Glutamatergic neuron (in vitro differentiated cells): ENCODE measurements around the gene ABL2. TPM values are rescaled to one million over a fixed set of nuclear protein-coding genes. Genes with fewer than 3 reads are reported as not detected.

Experiments
- DNase-seq: peaks from one replicate; pipeline ENCODE4 v3.0.0; 2022
- H3K27ac Mint-ChIP-seq: one replicate; pipeline ENCODE4 v1.8.0; 2020; ENCODE audit warnings: mild to moderate bottlenecking, mixed read lengths, inconsistent platforms; ENCODE audit not compliant: unreplicated experiment
- H3K27me3 Mint-ChIP-seq: one replicate; pipeline ENCODE4 v1.8.0; 2020; ENCODE audit warnings: mild to moderate bottlenecking, moderate library complexity, mixed read lengths, inconsistent platforms; ENCODE audit not compliant: unreplicated experiment
- H3K36me3 Mint-ChIP-seq: one replicate; pipeline ENCODE4 v1.8.0; 2020; ENCODE audit warnings: mild to moderate bottlenecking, mixed read lengths, inconsistent platforms; ENCODE audit not compliant: unreplicated experiment
- H3K4me1 Mint-ChIP-seq: one replicate; pipeline ENCODE4 v1.8.0; 2020; ENCODE audit warnings: mild to moderate bottlenecking, low read depth, mixed read lengths, inconsistent platforms; ENCODE audit not compliant: unreplicated experiment
- H3K4me3 Mint-ChIP-seq: one replicate; pipeline ENCODE4 v1.8.0; 2020; ENCODE audit warnings: mild to moderate bottlenecking, mixed read lengths, inconsistent platforms; ENCODE audit not compliant: unreplicated experiment
- H3K9me3 Mint-ChIP-seq: one replicate; pipeline ENCODE4 v1.8.0; 2020; ENCODE audit warnings: mild to moderate bottlenecking, moderate library complexity, mixed read lengths, inconsistent platforms; ENCODE audit not compliant: unreplicated experiment
- total RNA-seq: library from RNA; stranded (reverse); fragmentation: NEBNext Ultra II Directional; extraction: Animal tissue kit (Norgen Biotek cat#: 25700); gene quantifications from one replicate; pipeline ENCODE4 v1.2.1, GENCODE V29; 2021; ENCODE audit not compliant: unreplicated experiment
- TF ChIP-seq, protein P1 (sequence below): fragments of 200-600 bp; sonication (generic); IDR thresholded peaks from one replicate; pipeline ENCODE4 v1.5.0; 2021; ENCODE audit not compliant: partially characterized antibody, unreplicated experiment

The ABL2 gene
- total RNA-seq, 1 donor from 2014 or later = 24.7 TPM

DNA sequence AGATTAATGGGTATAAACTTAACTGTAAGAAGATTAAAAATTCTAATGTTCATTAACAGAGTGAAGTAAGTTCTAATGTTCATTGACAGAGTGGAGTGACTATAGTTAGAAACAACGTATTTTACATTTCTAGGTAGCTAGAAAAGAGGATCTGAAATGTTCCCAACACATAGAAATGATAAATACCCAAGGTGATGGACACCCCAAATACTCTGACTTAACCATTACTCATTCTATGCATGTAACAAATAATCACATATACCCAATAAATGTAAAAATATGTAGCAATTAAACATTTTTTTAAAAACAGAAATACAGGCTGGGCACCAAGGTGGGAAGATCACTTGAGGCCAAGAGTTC, 62.1 kb downstream of the ABL2 start:
- H3K36me3 Mint-ChIP-seq = no peaks in the 10 kb centered on the region
- TF ChIP-seq, protein P1, sequence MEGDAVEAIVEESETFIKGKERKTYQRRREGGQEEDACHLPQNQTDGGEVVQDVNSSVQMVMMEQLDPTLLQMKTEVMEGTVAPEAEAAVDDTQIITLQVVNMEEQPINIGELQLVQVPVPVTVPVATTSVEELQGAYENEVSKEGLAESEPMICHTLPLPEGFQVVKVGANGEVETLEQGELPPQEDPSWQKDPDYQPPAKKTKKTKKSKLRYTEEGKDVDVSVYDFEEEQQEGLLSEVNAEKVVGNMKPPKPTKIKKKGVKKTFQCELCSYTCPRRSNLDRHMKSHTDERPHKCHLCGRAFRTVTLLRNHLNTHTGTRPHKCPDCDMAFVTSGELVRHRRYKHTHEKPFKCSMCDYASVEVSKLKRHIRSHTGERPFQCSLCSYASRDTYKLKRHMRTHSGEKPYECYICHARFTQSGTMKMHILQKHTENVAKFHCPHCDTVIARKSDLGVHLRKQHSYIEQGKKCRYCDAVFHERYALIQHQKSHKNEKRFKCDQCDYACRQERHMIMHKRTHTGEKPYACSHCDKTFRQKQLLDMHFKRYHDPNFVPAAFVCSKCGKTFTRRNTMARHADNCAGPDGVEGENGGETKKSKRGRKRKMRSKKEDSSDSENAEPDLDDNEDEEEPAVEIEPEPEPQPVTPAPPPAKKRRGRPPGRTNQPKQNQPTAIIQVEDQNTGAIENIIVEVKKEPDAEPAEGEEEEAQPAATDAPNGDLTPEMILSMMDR = no peak
- no peaks in the 10 kb centered on the region for H3K27me3 Mint-ChIP-seq
- H3K9me3 Mint-ChIP-seq = no peaks in the 10 kb centered on the region
- DNase-seq = no peak
- no peak overlapping the region for H3K4me3 Mint-ChIP-seq
- no peaks in the 10 kb centered on the region for H3K4me1 Mint-ChIP-seq
- no peak overlapping the region for H3K27ac Mint-ChIP-seq

DNA sequence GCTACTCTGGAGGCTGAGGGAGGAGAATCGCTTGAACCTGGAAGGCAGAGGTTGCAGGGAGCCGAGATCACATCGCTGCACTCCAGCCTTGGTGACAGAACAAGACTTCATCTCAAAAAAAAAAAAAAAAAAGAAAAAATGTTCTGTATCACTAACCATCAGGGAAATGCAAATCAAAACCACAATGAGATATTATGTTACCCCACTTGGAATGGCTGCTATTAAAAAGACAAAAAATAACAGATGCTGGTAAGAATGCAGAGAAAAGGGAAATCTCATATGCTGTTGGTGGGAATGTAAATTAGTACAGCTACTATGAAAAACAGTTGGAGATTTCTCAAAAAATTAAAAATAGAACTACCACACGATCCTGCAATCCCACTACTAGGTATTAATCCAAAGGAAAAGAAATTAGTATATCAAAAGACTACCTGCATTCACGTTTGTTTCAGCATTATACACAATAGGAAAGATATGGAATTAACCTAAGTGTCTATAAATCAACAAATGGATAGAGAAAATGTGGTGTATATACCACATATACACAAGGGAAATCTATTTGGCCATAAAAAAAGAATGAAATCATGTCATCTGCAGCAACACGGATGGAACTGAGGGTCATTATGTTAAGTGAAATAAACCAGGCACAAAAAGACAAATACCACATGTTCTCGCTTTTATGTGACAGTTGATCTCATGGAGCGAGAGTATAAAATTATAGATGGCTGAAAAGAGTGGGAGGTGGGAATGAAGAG, 62.6 kb downstream of the ABL2 start:
- Mint-ChIP-seq H3K27ac (no peak overlapping the region), H3K4me3 (no peak overlapping the region), H3K36me3 (no peaks in the 10 kb centered on the region), H3K4me1 (no peaks in the 10 kb centered on the region), H3K9me3 (no peaks in the 10 kb centered on the region), H3K27me3 (no peaks in the 10 kb centered on the region)
- DNase-seq = no peak
- TF ChIP-seq, protein P1 = no peak

DNA sequence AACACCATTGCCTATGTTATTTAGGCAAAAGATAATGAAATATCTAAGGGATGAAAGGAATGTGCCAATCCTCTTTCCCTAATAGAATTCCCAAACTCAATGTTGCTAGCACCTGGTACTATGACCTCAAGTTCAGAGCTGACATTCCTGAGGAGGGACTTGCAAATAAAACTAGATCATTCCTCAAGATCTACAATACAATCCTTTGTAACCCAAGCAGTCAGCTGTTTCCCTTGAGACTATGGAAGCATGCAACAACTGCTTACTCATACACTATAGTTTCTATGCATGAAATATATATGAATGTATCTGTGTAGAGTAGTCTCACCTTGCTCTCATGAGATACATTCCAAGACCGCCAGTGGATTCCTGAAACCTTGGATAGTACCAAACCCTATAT, 65.0 kb downstream of the ABL2 start:
- Mint-ChIP-seq H3K27me3 (no peaks in the 10 kb centered on the region), H3K4me3 (no peak overlapping the region), H3K36me3 (no peaks in the 10 kb centered on the region), H3K4me1 (no peaks in the 10 kb centered on the region), H3K27ac (no peak overlapping the region), H3K9me3 (no peaks in the 10 kb centered on the region)
- TF ChIP-seq, protein P1 = no peak
- no peak for DNase-seq

DNA sequence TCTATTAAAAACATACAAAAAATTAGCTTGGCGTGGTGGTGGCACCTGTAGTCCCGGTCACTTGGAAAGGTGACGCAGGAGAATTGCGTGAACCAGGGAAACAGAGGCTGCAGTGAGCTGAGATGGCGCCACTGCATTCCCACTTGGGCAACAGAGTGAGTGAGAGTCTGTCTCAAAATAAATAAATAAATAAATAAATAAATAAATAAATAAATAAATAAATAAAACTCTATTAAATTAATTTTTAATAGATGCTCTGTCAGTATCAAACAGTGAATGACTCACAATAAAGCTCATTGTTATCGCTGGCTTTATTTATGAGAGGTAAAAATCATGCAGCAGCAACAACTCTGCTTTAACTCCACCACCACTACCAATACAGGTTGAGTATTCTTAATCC, 72.8 kb downstream of the ABL2 start:
- no peak for DNase-seq
- H3K4me3 Mint-ChIP-seq = no peak overlapping the region
- H3K36me3 Mint-ChIP-seq = no peaks in the 10 kb centered on the region
- H3K4me1 Mint-ChIP-seq = no peaks in the 10 kb centered on the region
- TF ChIP-seq, protein P1 = no peak
- no peaks in the 10 kb centered on the region for H3K27me3 Mint-ChIP-seq
- H3K27ac Mint-ChIP-seq = no peak overlapping the region
- H3K9me3 Mint-ChIP-seq = no peaks in the 10 kb centered on the region

DNA sequence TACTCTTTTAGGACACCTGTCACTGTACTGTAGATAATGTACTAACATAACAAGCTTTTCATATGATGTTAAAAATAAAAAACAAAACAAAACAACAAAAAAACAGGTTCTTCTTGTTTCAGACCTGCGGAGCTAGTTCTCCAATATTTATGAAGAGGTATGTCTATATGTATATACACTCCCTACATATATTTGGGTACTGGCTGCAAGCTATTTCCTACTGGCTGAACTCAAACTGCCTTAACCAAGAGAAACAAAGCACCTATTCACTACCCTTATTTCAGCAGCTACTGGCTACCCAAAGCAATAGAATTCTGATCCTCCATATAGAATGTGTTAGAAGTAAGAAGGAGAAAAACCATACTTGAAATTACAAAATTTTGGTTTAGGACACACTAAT, 73.5 kb downstream of the ABL2 start:
- Mint-ChIP-seq H3K9me3 (no peaks in the 10 kb centered on the region), H3K27ac (no peak overlapping the region)

More for the DNA sequence above, 73.5 kb downstream of the ABL2 start:
- Mint-ChIP-seq H3K36me3 (no peaks in the 10 kb centered on the region), H3K27me3 (no peaks in the 10 kb centered on the region), H3K4me3 (no peak overlapping the region), H3K4me1 (no peaks in the 10 kb centered on the region)
- no peak for DNase-seq
- TF ChIP-seq, protein P1 = no peak
